ENCODE measurements around the gene GPR17. TPM values are rescaled to one million over a fixed set of nuclear protein-coding genes. Genes with fewer than 3 reads are reported as not detected.

The GPR17 gene
- total and polyA plus RNA-seq, 2 experiments from 2014 or later: not detected

DNA sequence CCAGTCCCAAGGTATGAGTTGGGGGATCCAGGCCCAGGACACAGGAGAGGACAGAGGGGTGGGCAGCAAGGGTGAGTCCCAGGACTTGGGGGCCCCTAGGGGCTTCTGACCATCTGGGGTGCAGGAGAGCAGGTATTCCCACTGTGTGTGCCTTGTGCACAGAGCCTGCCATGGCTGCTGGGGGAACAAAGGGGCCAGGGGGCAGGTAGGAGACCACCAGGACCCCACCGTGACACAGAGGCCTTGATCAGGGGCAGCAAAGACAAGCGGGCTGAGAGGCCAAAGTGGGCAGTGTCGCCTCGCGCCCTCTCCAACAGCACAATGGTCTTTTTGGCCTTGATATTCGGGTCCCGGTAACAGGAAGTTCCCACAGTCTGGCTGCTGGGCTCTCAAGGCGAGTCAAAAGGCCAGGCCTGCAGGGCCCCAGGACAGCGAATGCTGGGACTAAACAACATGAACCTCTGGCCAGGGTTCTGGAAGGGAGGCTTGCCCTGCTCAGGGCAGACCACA lies 12.3 kb upstream of the GPR17 start:
- no peak for TF ChIP-seq CREB1 (CRISPR knock-in tag; IDR thresholded peaks at IDR 0.05; ENCODE audit: low read depth)
- TF ChIP-seq, protein P1, sequence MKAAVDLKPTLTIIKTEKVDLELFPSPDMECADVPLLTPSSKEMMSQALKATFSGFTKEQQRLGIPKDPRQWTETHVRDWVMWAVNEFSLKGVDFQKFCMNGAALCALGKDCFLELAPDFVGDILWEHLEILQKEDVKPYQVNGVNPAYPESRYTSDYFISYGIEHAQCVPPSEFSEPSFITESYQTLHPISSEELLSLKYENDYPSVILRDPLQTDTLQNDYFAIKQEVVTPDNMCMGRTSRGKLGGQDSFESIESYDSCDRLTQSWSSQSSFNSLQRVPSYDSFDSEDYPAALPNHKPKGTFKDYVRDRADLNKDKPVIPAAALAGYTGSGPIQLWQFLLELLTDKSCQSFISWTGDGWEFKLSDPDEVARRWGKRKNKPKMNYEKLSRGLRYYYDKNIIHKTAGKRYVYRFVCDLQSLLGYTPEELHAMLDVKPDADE (IDR thresholded peaks at IDR 0.05): no peak
- TF ChIP-seq, protein P2, sequence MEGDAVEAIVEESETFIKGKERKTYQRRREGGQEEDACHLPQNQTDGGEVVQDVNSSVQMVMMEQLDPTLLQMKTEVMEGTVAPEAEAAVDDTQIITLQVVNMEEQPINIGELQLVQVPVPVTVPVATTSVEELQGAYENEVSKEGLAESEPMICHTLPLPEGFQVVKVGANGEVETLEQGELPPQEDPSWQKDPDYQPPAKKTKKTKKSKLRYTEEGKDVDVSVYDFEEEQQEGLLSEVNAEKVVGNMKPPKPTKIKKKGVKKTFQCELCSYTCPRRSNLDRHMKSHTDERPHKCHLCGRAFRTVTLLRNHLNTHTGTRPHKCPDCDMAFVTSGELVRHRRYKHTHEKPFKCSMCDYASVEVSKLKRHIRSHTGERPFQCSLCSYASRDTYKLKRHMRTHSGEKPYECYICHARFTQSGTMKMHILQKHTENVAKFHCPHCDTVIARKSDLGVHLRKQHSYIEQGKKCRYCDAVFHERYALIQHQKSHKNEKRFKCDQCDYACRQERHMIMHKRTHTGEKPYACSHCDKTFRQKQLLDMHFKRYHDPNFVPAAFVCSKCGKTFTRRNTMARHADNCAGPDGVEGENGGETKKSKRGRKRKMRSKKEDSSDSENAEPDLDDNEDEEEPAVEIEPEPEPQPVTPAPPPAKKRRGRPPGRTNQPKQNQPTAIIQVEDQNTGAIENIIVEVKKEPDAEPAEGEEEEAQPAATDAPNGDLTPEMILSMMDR (conservative IDR thresholded peaks at IDR 0.05; ENCODE audit: low read depth in 2 of 2): no peak
- TF ChIP-seq JUNB (IDR thresholded peaks at IDR 0.05; ENCODE audit: unreplicated experiment): no peak
- no peak for TF ChIP-seq NANOG (IDR thresholded peaks at IDR 0.05; ENCODE audit: borderline replicate concordance)
- TF ChIP-seq, protein P3, sequence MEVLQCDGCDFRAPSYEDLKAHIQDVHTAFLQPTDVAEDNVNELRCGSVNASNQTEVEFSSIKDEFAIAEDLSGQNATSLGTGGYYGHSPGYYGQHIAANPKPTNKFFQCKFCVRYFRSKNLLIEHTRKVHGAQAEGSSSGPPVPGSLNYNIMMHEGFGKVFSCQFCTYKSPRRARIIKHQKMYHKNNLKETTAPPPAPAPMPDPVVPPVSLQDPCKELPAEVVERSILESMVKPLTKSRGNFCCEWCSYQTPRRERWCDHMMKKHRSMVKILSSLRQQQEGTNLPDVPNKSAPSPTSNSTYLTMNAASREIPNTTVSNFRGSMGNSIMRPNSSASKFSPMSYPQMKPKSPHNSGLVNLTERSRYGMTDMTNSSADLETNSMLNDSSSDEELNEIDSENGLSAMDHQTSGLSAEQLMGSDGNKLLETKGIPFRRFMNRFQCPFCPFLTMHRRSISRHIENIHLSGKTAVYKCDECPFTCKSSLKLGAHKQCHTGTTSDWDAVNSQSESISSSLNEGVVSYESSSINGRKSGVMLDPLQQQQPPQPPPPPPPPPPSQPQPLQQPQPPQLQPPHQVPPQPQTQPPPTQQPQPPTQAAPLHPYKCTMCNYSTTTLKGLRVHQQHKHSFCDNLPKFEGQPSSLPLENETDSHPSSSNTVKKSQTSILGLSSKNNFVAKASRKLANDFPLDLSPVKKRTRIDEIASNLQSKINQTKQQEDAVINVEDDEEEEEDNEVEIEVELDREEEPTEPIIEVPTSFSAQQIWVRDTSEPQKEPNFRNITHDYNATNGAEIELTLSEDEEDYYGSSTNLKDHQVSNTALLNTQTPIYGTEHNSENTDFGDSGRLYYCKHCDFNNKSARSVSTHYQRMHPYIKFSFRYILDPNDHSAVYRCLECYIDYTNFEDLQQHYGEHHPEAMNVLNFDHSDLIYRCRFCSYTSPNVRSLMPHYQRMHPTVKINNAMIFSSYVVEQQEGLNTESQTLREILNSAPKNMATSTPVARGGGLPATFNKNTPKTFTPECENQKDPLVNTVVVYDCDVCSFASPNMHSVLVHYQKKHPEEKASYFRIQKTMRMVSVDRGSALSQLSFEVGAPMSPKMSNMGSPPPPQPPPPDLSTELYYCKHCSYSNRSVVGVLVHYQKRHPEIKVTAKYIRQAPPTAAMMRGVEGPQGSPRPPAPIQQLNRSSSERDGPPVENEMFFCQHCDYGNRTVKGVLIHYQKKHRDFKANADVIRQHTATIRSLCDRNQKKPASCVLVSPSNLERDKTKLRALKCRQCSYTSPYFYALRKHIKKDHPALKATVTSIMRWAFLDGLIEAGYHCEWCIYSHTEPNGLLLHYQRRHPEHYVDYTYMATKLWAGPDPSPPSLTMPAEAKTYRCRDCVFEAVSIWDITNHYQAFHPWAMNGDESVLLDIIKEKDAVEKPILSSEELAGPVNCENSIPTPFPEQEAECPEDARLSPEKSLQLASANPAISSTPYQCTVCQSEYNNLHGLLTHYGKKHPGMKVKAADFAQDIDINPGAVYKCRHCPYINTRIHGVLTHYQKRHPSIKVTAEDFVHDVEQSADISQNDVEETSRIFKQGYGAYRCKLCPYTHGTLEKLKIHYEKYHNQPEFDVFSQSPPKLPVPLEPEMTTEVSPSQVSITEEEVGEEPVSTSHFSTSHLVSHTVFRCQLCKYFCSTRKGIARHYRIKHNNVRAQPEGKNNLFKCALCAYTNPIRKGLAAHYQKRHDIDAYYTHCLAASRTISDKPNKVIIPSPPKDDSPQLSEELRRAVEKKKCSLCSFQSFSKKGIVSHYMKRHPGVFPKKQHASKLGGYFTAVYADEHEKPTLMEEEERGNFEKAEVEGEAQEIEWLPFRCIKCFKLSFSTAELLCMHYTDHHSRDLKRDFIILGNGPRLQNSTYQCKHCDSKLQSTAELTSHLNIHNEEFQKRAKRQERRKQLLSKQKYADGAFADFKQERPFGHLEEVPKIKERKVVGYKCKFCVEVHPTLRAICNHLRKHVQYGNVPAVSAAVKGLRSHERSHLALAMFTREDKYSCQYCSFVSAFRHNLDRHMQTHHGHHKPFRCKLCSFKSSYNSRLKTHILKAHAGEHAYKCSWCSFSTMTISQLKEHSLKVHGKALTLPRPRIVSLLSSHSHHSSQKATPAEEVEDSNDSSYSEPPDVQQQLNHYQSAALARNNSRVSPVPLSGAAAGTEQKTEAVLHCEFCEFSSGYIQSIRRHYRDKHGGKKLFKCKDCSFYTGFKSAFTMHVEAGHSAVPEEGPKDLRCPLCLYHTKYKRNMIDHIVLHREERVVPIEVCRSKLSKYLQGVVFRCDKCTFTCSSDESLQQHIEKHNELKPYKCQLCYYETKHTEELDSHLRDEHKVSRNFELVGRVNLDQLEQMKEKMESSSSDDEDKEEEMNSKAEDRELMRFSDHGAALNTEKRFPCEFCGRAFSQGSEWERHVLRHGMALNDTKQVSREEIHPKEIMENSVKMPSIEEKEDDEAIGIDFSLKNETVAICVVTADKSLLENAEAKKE (CRISPR knock-in tag; IDR thresholded peaks at IDR 0.05): no peak
- Histone ChIP-seq H3K79me2 (replicated peaks; ENCODE audit: insufficient read depth) (no peaks in the 10 kb centered on the region), H3K27me3 (ENCODE audit: insufficient read depth) (no peaks in the 10 kb centered on the region), H3K4me2 (no peak overlapping the region), H3K36me3 (ENCODE audit: insufficient read depth) (no peaks in the 10 kb centered on the region), H4K20me1 (replicated peaks; ENCODE audit: insufficient read depth) (no peaks in the 10 kb centered on the region), H3K4me1 (ENCODE audit: insufficient read depth) (peaks cover 10% of the 10 kb centered on the region; the same call in 1 of the 2 replicates), H2AFZ (0 out of 2 replicates have a peak overlapping the region, but pooled peaks have one; percentile 7), H3K4me3 (no peak overlapping the region), H3F3A (replicated peaks; ENCODE audit: low read depth) (no peaks in the 10 kb centered on the region), H3K27ac (ENCODE audit: low read depth) (no peak overlapping the region), H3K9me2 (ENCODE audit: insufficient read depth) (no peaks in the 10 kb centered on the region)
- H3K4me1 Mint-ChIP-seq: peaks cover 7% of the 10 kb centered on the region; the same call in 1 of the 3 replicates
- ATAC-seq: no peak
- no peak overlapping the region for H3K4me3 Mint-ChIP-seq
- H3K27me3 Mint-ChIP-seq (ENCODE audit: insufficient read depth, low read depth, poor library complexity): peaks cover 1% of the 10 kb centered on the region
- no peaks in the 10 kb centered on the region for H3K9me3 Mint-ChIP-seq
- no peak overlapping the region; the same call in 1 of the 2 replicates for H3K27ac Mint-ChIP-seq
- no peaks in the 10 kb centered on the region for H3K36me3 Mint-ChIP-seq (ENCODE audit: low read depth)
- no peak for DNase-seq (ENCODE audit: low spot score)

All from GM23338 (cell line).